PC-9 (cell line): ENCODE data around the gene YY1. TPM values are rescaled to one million over a fixed set of nuclear protein-coding genes. Genes with fewer than 3 reads are reported as not detected.

Experiments
- BruUV-seq: library from RNA; stranded (reverse); fragments of 400-500 nt; replicated peaks from 2 replicates; lab custom pipeline; 2021; lab: Mats Ljungman, UMichigan
- CTCF ChIA-PET: fragments of 300-600 bp; sonication (Branson Sonifier 250); formaldehyde crosslinking; loops from one replicate; lab custom pipeline; 2022; ENCODE audit warnings: antibody characterized with exemption; lab: Charles Lee
- POLR2A ChIA-PET: fragments of 300-600 bp; sonication (Branson Sonifier 250); formaldehyde crosslinking; loops from one replicate; lab custom pipeline; 2022; ENCODE audit warnings: antibody characterized with exemption; ENCODE audit not compliant: unreplicated experiment; lab: Charles Lee
- DNase-seq, 2 experiments: peaks; one replicate each; pipeline versions ENCODE4 v3.0.0 to v3.0.0-alpha.2; 2015 to 2022; ENCODE audit warnings: mixed read lengths in 1 of 2
- H2AFZ ChIP-seq: fragments of 200-600 bp; sonication (generic); 2 replicates; pipeline ENCODE4 v1.8.1; 2017; ENCODE audit warnings: antibody characterized with exemption
- H3F3A ChIP-seq: fragments of 200-600 bp; sonication (generic); 2 replicates; pipeline ENCODE4 v1.8.1; 2017; ENCODE audit warnings: antibody characterized with exemption, mild to moderate bottlenecking, low read depth; ENCODE audit not compliant: insufficient read depth
- H3K27ac ChIP-seq: fragments of 200-600 bp; sonication (generic); 2 replicates; pipeline ENCODE4 v1.6.1; 2016; ENCODE audit warnings: mixed run types
- H3K27me3 ChIP-seq: fragments of 200-600 bp; sonication (generic); 2 replicates; pipeline ENCODE4 v1.6.1; 2016; ENCODE audit warnings: low read depth, mixed run types; ENCODE audit not compliant: insufficient read depth
- H3K36me3 ChIP-seq: fragments of 200-600 bp; sonication (generic); 2 replicates; pipeline ENCODE4 v1.6.1; 2016; ENCODE audit warnings: low read depth, mixed run types
- H3K4me1 ChIP-seq: fragments of 200-600 bp; sonication (generic); replicated peaks from 2 replicates; pipeline ENCODE4 v1.6.1; 2016; ENCODE audit warnings: mixed run types; ENCODE audit not compliant: insufficient read depth
- H3K4me2 ChIP-seq: fragments of 200-600 bp; sonication (generic); 2 replicates; pipeline ENCODE4 v1.6.1; 2017; ENCODE audit warnings: mixed run types
- H3K4me3 ChIP-seq: fragments of 200-600 bp; sonication (generic); 2 replicates; pipeline ENCODE4 v1.6.1; 2016; ENCODE audit warnings: mixed run types
- H3K79me2 ChIP-seq: fragments of 200-600 bp; sonication (generic); 2 replicates; pipeline ENCODE4 v1.6.1; 2017; ENCODE audit warnings: low read depth, mixed run types
- H3K9me2 ChIP-seq: fragments of 200-600 bp; sonication (generic); 2 replicates; pipeline ENCODE4 v1.8.1; 2017; ENCODE audit warnings: mild to moderate bottlenecking; ENCODE audit not compliant: insufficient read depth
- H3K9me3 ChIP-seq: fragments of 200-600 bp; sonication (generic); 2 replicates; pipeline ENCODE4 v1.8.1; 2016; ENCODE audit warnings: low read depth; ENCODE audit not compliant: insufficient read depth
- H4K20me1 ChIP-seq: fragments of 200-600 bp; sonication (generic); 2 replicates; pipeline ENCODE4 v1.8.1; 2017; ENCODE audit not compliant: insufficient read depth
- CTCF ChIP-seq: fragments of 200-600 bp; sonication (generic); conservative IDR thresholded peaks from 2 replicates; pipeline ENCODE4 v1.6.1; 2017; ENCODE audit warnings: mixed run types, antibody characterized with exemption, mild to moderate bottlenecking, moderate library complexity
- EZH2 ChIP-seq: fragments of 200-600 bp; sonication (generic); IDR thresholded peaks from 2 replicates; pipeline ENCODE4 v1.8.0; 2017; ENCODE audit warnings: antibody characterized with exemption, low read depth
- intact Hi-C: fragments of 100-400 bp; cut with micrococcal nuclease; formaldehyde crosslinking; loops from one replicate; pipeline ENCODE4 v1.10.0; 2022; ENCODE audit not compliant: unreplicated experiment
- total RNA-seq: library from RNA; stranded (reverse); gene quantifications from 2 replicates; pipeline ENCODE4 v1.2.3, GENCODE V29; 2021

YY1 gene
- total RNA-seq, 1 experiment from 2014 or later, result 32.3 TPM

GRCh38 chr14:100250732-100251465 lies 12.0 kb downstream of the YY1 start:
- Histone ChIP-seq H3K4me1 (no peaks in the 10 kb centered on the region; the same call in 1 of the 2 replicates), H3K4me3 (no peak overlapping the region), H3F3A (peaks cover 18% of the 10 kb centered on the region; the same call in 1 of the 2 replicates), H3K79me2 (peaks cover 98% of the 10 kb centered on the region), H3K27me3 (no peaks in the 10 kb centered on the region), H3K4me2 (no peak overlapping the region), H3K36me3 (no peaks in the 10 kb centered on the region), H4K20me1 (peaks cover 92% of the 10 kb centered on the region), H3K9me2 (no peaks in the 10 kb centered on the region), H3K9me3 (no peaks in the 10 kb centered on the region), H2AFZ (no peak overlapping the region), H3K27ac (no peak overlapping the region)
- intact Hi-C loops, result no loop called here
- POLR2A ChIA-PET, result no interaction called here
- TF ChIP-seq EZH2, result no peak
- no peak for TF ChIP-seq CTCF
- no TSS peak for BruUV-seq
- no peak for DNase-seq
- CTCF ChIA-PET, result no interaction called here

- H4K20me1 ChIP-seq, result peaks cover 92% of the 10 kb centered on the region
- intact Hi-C loops, result no loop called here
- H3K9me3 ChIP-seq, result no peaks in the 10 kb centered on the region
- no peaks in the 10 kb centered on the region for H3K27me3 ChIP-seq
- H3K9me2 ChIP-seq, result no peaks in the 10 kb centered on the region
- TF ChIP-seq EZH2 (no peak), CTCF (no peak)
- no peak overlapping the region for H3K4me3 ChIP-seq
- H3K36me3 ChIP-seq, result no peaks in the 10 kb centered on the region
- peaks cover 98% of the 10 kb centered on the region for H3K79me2 ChIP-seq
- H2AFZ ChIP-seq, result no peak overlapping the region
- no peak overlapping the region for H3K27ac ChIP-seq
- no peaks in the 10 kb centered on the region for H3K4me1 ChIP-seq
- ChIA-PET CTCF (no interaction called here), POLR2A (no interaction called here)
- no TSS peak for BruUV-seq
- 0 out of 2 replicates have a peak, but pooled peaks cover 6% of the 10 kb centered on the region for H3F3A ChIP-seq
- no peak overlapping the region for H3K4me2 ChIP-seq
- no peak for DNase-seq
Observed at GRCh38 chr14:100252684-100253083, 13.7 kb downstream of the YY1 start.

GRCh38 chr14:100256339-100256895 lies 17.5 kb downstream of the YY1 start:
- Histone ChIP-seq H3K27me3 (no peaks in the 10 kb centered on the region), H3K4me1 (no peaks in the 10 kb centered on the region), H3K79me2 (peaks cover 97% of the 10 kb centered on the region), H2AFZ (no peak overlapping the region), H3K4me2 (no peak overlapping the region), H3K9me2 (no peaks in the 10 kb centered on the region), H3K9me3 (no peaks in the 10 kb centered on the region), H3K4me3 (no peak overlapping the region), H4K20me1 (peaks cover 92% of the 10 kb centered on the region), H3K36me3 (no peaks in the 10 kb centered on the region), H3K27ac (no peak overlapping the region), H3F3A (no peaks in the 10 kb centered on the region; the same call in 1 of the 2 replicates)
- intact Hi-C loops, result no loop called here
- TF ChIP-seq CTCF, result no peak
- no peak for TF ChIP-seq EZH2
- DNase-seq, result no peak
- POLR2A ChIA-PET, result no interaction called here
- CTCF ChIA-PET, result no interaction called here
- no TSS peak for BruUV-seq
